AG04449 (cell line): Measurements from ENCODE around the gene RAB3A.
A peak's percentile ranks its signal among the peaks of the same experiment; 100 is the strongest.

Source experiments
- CTCF ChIA-PET: fragments of 350-600 bp; formaldehyde crosslinking; extraction: SDS; loops from one replicate; lab custom pipeline; 2021; ENCODE audit warnings: antibody characterized with exemption; lab: Yijun Ruan, JAX
- POLR2A ChIA-PET: fragments of 400-600, 350-600 bp; formaldehyde crosslinking; extraction: SDS; loops from one replicate; lab custom pipeline; 2020; ENCODE audit warnings: antibody characterized with exemption, inconsistent platforms; lab: Yijun Ruan, JAX
- DNase-seq: peaks from one replicate; pipeline ENCODE4 v3.0.0-alpha.2; 2010; ENCODE audit warnings: low read depth, low spot score
- H3K4me3 ChIP-seq: 2 replicates; pipeline ENCODE4 v1.5.1; 2011; ENCODE audit warnings: low read depth, mild to moderate bottlenecking, control low read depth, low read length
- CTCF ChIP-seq: IDR thresholded peaks from one replicate; pipeline ENCODE4 v1.5.1; 2011; ENCODE audit warnings: mild to moderate bottlenecking, moderate library complexity, low read length, control low read depth, inconsistent platforms; ENCODE audit not compliant: insufficient read depth; ENCODE audit errors: missing control alignments

RAB3A gene

GRCh38 chr19:18155095-18156087, 48.5 kb downstream of the RAB3A start:
- DNase-seq = no peak
- CTCF ChIA-PET = interaction anchor here (0.7 to 1.3 kb wide), 2 partner anchors 13 to 42 kb away, joined by 3 to 5 read pairs; no protein-coding TSS in a partner anchor
- H3K4me3 ChIP-seq = no peak overlapping the region
- TF ChIP-seq CTCF = no peak
- POLR2A ChIA-PET = no interaction called here

- TF ChIP-seq CTCF = no peak
- POLR2A ChIA-PET = no interaction called here
- peak overlapping the region; percentile 86 for H3K4me3 ChIP-seq
- DNase-seq = no peak
- CTCF ChIA-PET = no interaction called here
These were observed 50.2 kb downstream of the RAB3A start for GRCh38 chr19:18153556-18154134.

- peak; percentile 82 for DNase-seq
- CTCF ChIA-PET = interaction anchor here (0.7 to 3.5 kb wide), 11 partner anchors 8 to 146 kb away, joined by 3 to 27 read pairs (median 9); no protein-coding TSS in a partner anchor
- POLR2A ChIA-PET = interaction anchor here (0.8 to 1.8 kb wide), 3 partner anchors 16 to 233 kb away, joined by 3 to 4 read pairs (median 3); partner anchors contain the start of genes GDF15 and MPV17L2
- peak within 1 kb of the TSS; percentile 86 for H3K4me3 ChIP-seq
- no peak for TF ChIP-seq CTCF
These were observed 50.9 kb downstream of the RAB3A start, which contains the start of gene PIK3R2 for GRCh38 chr19:18152817-18153555. Gene PIK3R2 (plus strand): TSS chr19:18153163. CDS start chr19:18155880, 2,717 bp downstream.

GRCh38 chr19:18152442-18152816, 51.4 kb downstream of the RAB3A start:
- CTCF ChIA-PET = interaction anchor here (0.7 to 3.5 kb wide), 12 partner anchors 9 to 173 kb away, joined by 3 to 27 read pairs (median 9); no protein-coding TSS in a partner anchor
- peak; percentile 74 for DNase-seq
- POLR2A ChIA-PET = interaction anchor here (0.8 to 1.8 kb wide), 3 partner anchors 15 to 233 kb away, joined by 3 to 4 read pairs (median 3); partner anchors contain the start of genes GDF15 and MPV17L2
- TF ChIP-seq CTCF = peak; percentile 68
- peak overlapping the region; percentile 66 for H3K4me3 ChIP-seq

- no peak for TF ChIP-seq CTCF
- H3K4me3 ChIP-seq = no peak overlapping the region
- DNase-seq = no peak
- CTCF ChIA-PET = interaction anchor here (0.6 to 3.5 kb wide), 15 partner anchors 9 to 214 kb away, joined by 3 to 27 read pairs (median 5); no protein-coding TSS in a partner anchor
- POLR2A ChIA-PET = interaction anchor here (0.5 to 1.8 kb wide), 2 partner anchors 14 to 1041 kb away, joined by 3 to 4 read pairs; partner anchors contain the start of genes BORCS8 and RFXANK
These were observed 52.8 kb downstream of the RAB3A start for GRCh38 chr19:18150776-18151624.
